Activated T-cell treated with anti-CD3 and anti-CD28 coated beads, Interleukin-2, amount 50 U/mL, for 24 hours (primary cell): ENCODE measurements around the gene NT5DC1.

Experiments
- DNase-seq: peaks from one replicate; pipeline ENCODE4 v3.0.0-alpha.2; 2020
- H3K27ac Mint-ChIP-seq: 2 replicates; pipeline ENCODE4 v1.8.0; 2020; ENCODE audit warnings: mild to moderate bottlenecking, mixed read lengths
- H3K27me3 Mint-ChIP-seq: 2 replicates; pipeline ENCODE4 v1.8.0; 2020; ENCODE audit warnings: mixed read lengths
- H3K36me3 Mint-ChIP-seq: 2 replicates; pipeline ENCODE4 v1.8.0; 2020; ENCODE audit warnings: low read depth, mixed read lengths
- H3K4me1 Mint-ChIP-seq: 2 replicates; pipeline ENCODE4 v1.8.0; 2020; ENCODE audit warnings: low read depth, mixed read lengths
- H3K4me3 Mint-ChIP-seq: 2 replicates; pipeline ENCODE4 v1.8.0; 2020; ENCODE audit warnings: mild to moderate bottlenecking, moderate library complexity, mixed read lengths
- H3K9me3 Mint-ChIP-seq: 2 replicates; pipeline ENCODE4 v1.8.0; 2020; ENCODE audit warnings: mixed read lengths

NT5DC1 gene

GRCh38 chr6:116287689-116288282 is 187.1 kb downstream of the NT5DC1 start:
- Mint-ChIP-seq H3K4me3 (no peak overlapping the region), H3K27ac (no peak overlapping the region), H3K4me1 (no peaks in the 10 kb centered on the region), H3K27me3 (no peaks in the 10 kb centered on the region), H3K36me3 (no peaks in the 10 kb centered on the region), H3K9me3 (no peaks in the 10 kb centered on the region)
- no peak for DNase-seq

- DNase-seq: no peak
- H3K9me3 Mint-ChIP-seq: no peaks in the 10 kb centered on the region
- no peaks in the 10 kb centered on the region for H3K4me1 Mint-ChIP-seq
- H3K36me3 Mint-ChIP-seq: no peaks in the 10 kb centered on the region
- no peak overlapping the region for H3K4me3 Mint-ChIP-seq
- no peak overlapping the region for H3K27ac Mint-ChIP-seq
- no peaks in the 10 kb centered on the region for H3K27me3 Mint-ChIP-seq
Observed at GRCh38 chr6:116289876-116290275, 189.2 kb downstream of the NT5DC1 start.

DNA sequence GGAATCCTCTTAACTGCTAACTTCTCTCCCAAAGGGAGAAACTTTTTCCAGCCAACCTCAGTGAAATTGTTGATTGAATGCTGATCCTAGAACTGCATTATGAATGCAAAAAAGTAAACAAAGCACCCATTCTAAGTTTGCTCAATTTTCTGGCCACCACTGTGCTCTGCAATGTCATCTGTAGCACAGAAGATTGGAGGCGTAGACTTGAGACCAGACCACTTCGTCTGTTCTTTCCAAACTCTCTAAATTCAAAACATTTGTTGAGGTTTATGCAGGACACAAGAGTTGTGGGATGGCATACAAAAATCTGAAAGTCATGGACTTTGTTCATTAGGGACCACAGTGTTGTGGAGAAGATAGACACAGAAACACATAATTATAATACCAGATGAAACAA is 190.1 kb downstream of the NT5DC1 start:
- H3K36me3 Mint-ChIP-seq: no peaks in the 10 kb centered on the region
- no peaks in the 10 kb centered on the region for H3K27me3 Mint-ChIP-seq
- no peaks in the 10 kb centered on the region for H3K4me1 Mint-ChIP-seq
- no peak overlapping the region for H3K4me3 Mint-ChIP-seq
- no peak for DNase-seq
- no peaks in the 10 kb centered on the region for H3K9me3 Mint-ChIP-seq
- no peak overlapping the region for H3K27ac Mint-ChIP-seq

- Mint-ChIP-seq H3K27ac (no peak overlapping the region), H3K36me3 (no peaks in the 10 kb centered on the region)
- no peak for DNase-seq
Observed at GRCh38 chr6:116291701-116292396, 191.2 kb downstream of the NT5DC1 start.

DNA sequence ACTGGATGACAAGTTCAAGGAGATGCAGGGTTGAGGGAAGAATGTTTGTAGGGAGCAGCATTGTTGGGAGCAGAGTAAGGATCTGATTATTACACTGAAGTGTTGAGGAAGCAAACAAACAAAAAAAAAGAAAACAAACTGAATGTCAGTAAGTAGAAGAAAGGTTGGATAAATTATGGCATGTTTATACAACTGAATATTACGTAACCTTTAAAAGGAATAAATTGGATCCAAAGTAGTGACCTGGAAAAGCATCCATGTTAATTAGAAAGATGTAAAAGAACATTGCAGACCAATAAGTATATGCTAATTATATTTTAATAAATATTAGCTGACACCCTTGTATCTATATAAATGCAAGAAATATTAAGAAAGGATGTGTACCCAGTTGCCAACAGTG is 191.9 kb downstream of the NT5DC1 start:
- no peak overlapping the region for H3K4me3 Mint-ChIP-seq

More at GRCh38 chr6:116291701-116292396, 191.2 kb downstream of the NT5DC1 start:
- Mint-ChIP-seq H3K9me3 (no peaks in the 10 kb centered on the region), H3K4me1 (no peaks in the 10 kb centered on the region), H3K4me3 (no peak overlapping the region), H3K27me3 (no peaks in the 10 kb centered on the region)

DNA sequence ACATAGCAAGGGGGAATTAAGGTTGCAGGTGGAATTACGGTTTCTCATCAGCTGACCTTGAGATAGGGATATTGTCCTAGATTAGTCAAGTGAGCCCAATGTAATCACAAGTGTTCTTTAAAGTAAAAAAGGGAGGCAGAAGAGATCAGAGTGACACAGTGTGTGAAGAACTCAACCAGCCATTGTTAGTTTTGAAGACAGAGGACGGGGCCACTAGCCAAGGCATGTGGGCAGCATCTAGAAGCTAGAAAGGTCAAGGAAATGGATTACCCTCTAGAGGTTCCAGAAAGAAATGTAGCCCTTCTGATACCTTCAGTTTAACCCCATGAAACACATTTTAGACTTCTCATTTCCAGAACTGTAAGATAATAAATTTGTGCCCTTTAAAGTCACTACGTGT is 197.6 kb downstream of the NT5DC1 start:
- Mint-ChIP-seq H3K27me3 (no peaks in the 10 kb centered on the region), H3K36me3 (no peaks in the 10 kb centered on the region), H3K4me1 (no peaks in the 10 kb centered on the region), H3K9me3 (peaks cover 5% of the 10 kb centered on the region), H3K4me3 (no peak overlapping the region), H3K27ac (no peak overlapping the region)
- no peak for DNase-seq

More for the DNA sequence above, 191.9 kb downstream of the NT5DC1 start:
- Mint-ChIP-seq H3K4me1 (no peaks in the 10 kb centered on the region), H3K9me3 (peaks cover 2% of the 10 kb centered on the region), H3K27me3 (no peaks in the 10 kb centered on the region), H3K36me3 (no peaks in the 10 kb centered on the region), H3K27ac (no peak overlapping the region)
- no peak for DNase-seq

GRCh38 chr6:116298973-116299372 is 198.3 kb downstream of the NT5DC1 start:
- H3K9me3 Mint-ChIP-seq: peaks cover 5% of the 10 kb centered on the region
- DNase-seq: no peak

More at GRCh38 chr6:116298973-116299372, 198.3 kb downstream of the NT5DC1 start:
- Mint-ChIP-seq H3K36me3 (no peaks in the 10 kb centered on the region), H3K4me3 (no peak overlapping the region), H3K4me1 (no peaks in the 10 kb centered on the region), H3K27me3 (no peaks in the 10 kb centered on the region), H3K27ac (no peak overlapping the region)
